Astrocyte (in vitro differentiated cells and primary cell): ENCODE results near the gene PRSS50. TPM values are rescaled to one million over a fixed set of nuclear protein-coding genes. Genes with fewer than 3 reads are reported as not detected.
"Not testable (repeated sequence)": the region's sequence is repeated elsewhere in the genome, so short reads cannot be mapped to it uniquely, and the experiment has no call there.

Experiments used
- DNase-seq: peaks from one replicate; pipeline ENCODE4 v3.0.0-alpha.2; 2010; ENCODE audit warnings: low read depth
- FAIRE-seq: peaks from 2 replicates; lab custom pipeline; 2011; peaks lifted over from hg19 to GRCh38; lab: Jason Lieb, UNC
- H2AFZ ChIP-seq: 2 replicates; pipeline ENCODE4 v1.6.0; 2012; ENCODE audit warnings: low read depth, low read length, inconsistent platforms
- H3K27ac ChIP-seq: 2 replicates; pipeline ENCODE4 v1.5.1; 2011; ENCODE audit warnings: low read depth, low read length, inconsistent platforms
- H3K27me3 ChIP-seq: 2 replicates; pipeline ENCODE4 v1.6.0; 2011; ENCODE audit warnings: low read length, inconsistent platforms; ENCODE audit not compliant: insufficient read depth
- H3K36me3 ChIP-seq: 2 replicates; pipeline ENCODE4 v1.5.1; 2011; ENCODE audit warnings: low read length, inconsistent platforms; ENCODE audit not compliant: insufficient read depth
- H3K4me1 ChIP-seq: 2 replicates; pipeline ENCODE4 v1.5.1; 2011; ENCODE audit warnings: low read length, inconsistent platforms; ENCODE audit not compliant: insufficient read depth
- H3K4me2 ChIP-seq: 2 replicates; pipeline ENCODE4 v1.6.0; 2012; ENCODE audit warnings: low read length, inconsistent platforms
- H3K4me3 ChIP-seq: 2 replicates; pipeline ENCODE4 v1.5.1; 2011; ENCODE audit warnings: low read depth, mild to moderate bottlenecking, low read length, inconsistent platforms; ENCODE audit not compliant: insufficient read depth
- H3K79me2 ChIP-seq: 2 replicates; pipeline ENCODE4 v1.6.0; 2012; ENCODE audit warnings: mild to moderate bottlenecking, low read length, inconsistent platforms; ENCODE audit not compliant: insufficient read depth
- H3K9ac ChIP-seq: 2 replicates; pipeline ENCODE4 v1.6.0; 2012; ENCODE audit warnings: mild to moderate bottlenecking, low read length, inconsistent platforms
- H3K9me3 ChIP-seq: 2 replicates; pipeline ENCODE4 v1.5.1; 2012; ENCODE audit warnings: low read depth, mild to moderate bottlenecking, low read length, inconsistent platforms; ENCODE audit not compliant: insufficient read depth
- H4K20me1 ChIP-seq: 2 replicates; pipeline ENCODE4 v1.6.0; 2012; ENCODE audit warnings: low read length, inconsistent platforms; ENCODE audit not compliant: insufficient read depth
- H3K27ac Mint-ChIP-seq: one replicate; pipeline ENCODE4 v1.8.0; 2021; ENCODE audit warnings: mild to moderate bottlenecking, mixed read lengths; ENCODE audit not compliant: unreplicated experiment
- H3K27me3 Mint-ChIP-seq: one replicate; pipeline ENCODE4 v1.8.0; 2021; ENCODE audit warnings: low read depth, mixed read lengths; ENCODE audit not compliant: unreplicated experiment
- H3K36me3 Mint-ChIP-seq: one replicate; pipeline ENCODE4 v1.8.0; 2021; ENCODE audit warnings: low read depth, mixed read lengths; ENCODE audit not compliant: unreplicated experiment
- H3K4me1 Mint-ChIP-seq: one replicate; pipeline ENCODE4 v1.8.0; 2021; ENCODE audit warnings: low read depth, mixed read lengths; ENCODE audit not compliant: unreplicated experiment
- H3K4me3 Mint-ChIP-seq: one replicate; pipeline ENCODE4 v1.8.0; 2021; ENCODE audit warnings: mild to moderate bottlenecking, moderate library complexity, mixed read lengths; ENCODE audit not compliant: unreplicated experiment
- H3K9me3 Mint-ChIP-seq: one replicate; pipeline ENCODE4 v1.8.0; 2021; ENCODE audit warnings: mild to moderate bottlenecking, mixed read lengths; ENCODE audit not compliant: unreplicated experiment
- CTCF ChIP-seq: IDR thresholded peaks from 2 replicates; pipeline ENCODE4 v1.5.1; 2011; ENCODE audit warnings: low read depth, mild to moderate bottlenecking, inconsistent platforms, low read length, moderate library complexity; ENCODE audit not compliant: insufficient read depth
- EZH2 ChIP-seq: IDR thresholded peaks from 2 replicates; pipeline ENCODE4 v1.6.1; 2012; ENCODE audit warnings: mild to moderate bottlenecking, low read length, inconsistent platforms; ENCODE audit not compliant: insufficient read depth
- total RNA-seq: library from RNA; stranded (reverse); gene quantifications from 2 replicates; pipeline ENCODE4 v1.2.1, GENCODE V29; 2021

PRSS50 gene
- total RNA-seq, 1 donor from 2014 or later, result not detected

- FAIRE-seq, result no peak
Measured at GRCh38 chr3:46705022-46705530, 12.6 kb downstream of the PRSS50 start.

GRCh38 chr3:46704346-46704745, 13.3 kb downstream of the PRSS50 start:
- not testable (repeated sequence) for H3K36me3 Mint-ChIP-seq, H3K79me2 ChIP-seq, H3K9ac ChIP-seq, FAIRE-seq, DNase-seq, H4K20me1 ChIP-seq, H2AFZ ChIP-seq, H3K4me3 Mint-ChIP-seq, H3K4me3 ChIP-seq, H3K9me3 ChIP-seq, H3K4me1 ChIP-seq, H3K4me2 ChIP-seq, H3K27ac Mint-ChIP-seq, H3K9me3 Mint-ChIP-seq, H3K36me3 ChIP-seq, H3K27ac ChIP-seq
- Mint-ChIP-seq H3K27me3 (peaks cover 32% of the 10 kb centered on the region), H3K4me1 (peaks cover 16% of the 10 kb centered on the region)
- peaks cover 18% of the 10 kb centered on the region for H3K27me3 ChIP-seq

More at GRCh38 chr3:46705022-46705530, 12.6 kb downstream of the PRSS50 start:
- Mint-ChIP-seq H3K36me3 (no peaks in the 10 kb centered on the region), H3K4me3 (no peak overlapping the region), H3K27me3 (peaks cover 38% of the 10 kb centered on the region), H3K27ac (no peak overlapping the region), H3K4me1 (peaks cover 16% of the 10 kb centered on the region), H3K9me3 (peaks cover 1% of the 10 kb centered on the region)
- Histone ChIP-seq H4K20me1 (no peaks in the 10 kb centered on the region), H3K27ac (no peak overlapping the region), H3K4me1 (peaks cover 8% of the 10 kb centered on the region), H3K9me3 (no peaks in the 10 kb centered on the region), H3K9ac (no peak overlapping the region), H3K36me3 (no peaks in the 10 kb centered on the region), H2AFZ (no peak overlapping the region), H3K27me3 (peaks cover 14% of the 10 kb centered on the region), H3K4me2 (no peak overlapping the region), H3K4me3 (no peak overlapping the region), H3K79me2 (no peaks in the 10 kb centered on the region)
- peak; percentile 22 for DNase-seq
- TF ChIP-seq CTCF (peak; percentile 96), EZH2 (no peak)

- Histone ChIP-seq H4K20me1 (no peaks in the 10 kb centered on the region), H3K27me3 (peaks cover 18% of the 10 kb centered on the region), H3K9ac (no peak overlapping the region), H3K79me2 (no peaks in the 10 kb centered on the region), H3K36me3 (no peaks in the 10 kb centered on the region), H3K27ac (no peak overlapping the region), H2AFZ (no peak overlapping the region), H3K4me1 (peaks cover 8% of the 10 kb centered on the region), H3K9me3 (no peaks in the 10 kb centered on the region), H3K4me3 (no peak overlapping the region), H3K4me2 (no peak overlapping the region)
- H3K4me3 Mint-ChIP-seq, result no peak overlapping the region
- H3K36me3 Mint-ChIP-seq, result no peaks in the 10 kb centered on the region
- H3K9me3 Mint-ChIP-seq, result peaks cover 1% of the 10 kb centered on the region
- peaks cover 16% of the 10 kb centered on the region for H3K4me1 Mint-ChIP-seq
- DNase-seq (no peak), FAIRE-seq (no peak)
- peaks cover 30% of the 10 kb centered on the region for H3K27me3 Mint-ChIP-seq
- no peak for TF ChIP-seq CTCF
- no peak for TF ChIP-seq EZH2
- no peak overlapping the region for H3K27ac Mint-ChIP-seq
Measured at GRCh38 chr3:46703013-46703520, 14.6 kb downstream of the PRSS50 start.
